Gastroesophageal sphincter (tissue), 4 donors: ENCODE measurements around the gene ZP1. TPM values are rescaled to one million over a fixed set of nuclear protein-coding genes. Genes with fewer than 3 reads are reported as not detected.
A peak's percentile ranks its signal among the peaks of the same experiment; 100 is the strongest.
"Not testable (repeated sequence)": the region's sequence is repeated elsewhere in the genome, so short reads cannot be mapped to it uniquely, and the experiment has no call there.

ENCODE experiments used
- ATAC-seq: fragments of 150-250 bp; one replicate; pipeline ENCODE4 v1.9.1; 2016; ENCODE audit warnings: mild to moderate bottlenecking, moderate library complexity
- H3K27ac ChIP-seq, 4 donors: fragments of 200-600 bp; sonication (generic) in 3 of 4; 1 replicate in 3 of 4; 2 replicates in 1 of 4; pipeline ENCODE4 v1.5.1; 2016 to 2019
- H3K27me3 ChIP-seq: fragments of 200-600 bp; sonication (generic); one replicate; pipeline ENCODE4 v1.5.1; 2019
- H3K36me3 ChIP-seq, 2 donors: fragments of 200-600 bp; sonication (generic); one replicate each; pipeline ENCODE4 v1.5.1; 2019; ENCODE audit warnings: control low read depth in 1 of 2
- H3K4me1 ChIP-seq, 3 donors: fragments of 200-600 bp; sonication (generic); 1 replicate in 2 of 3; 2 replicates in 1 of 3; pipeline ENCODE4 v1.5.1; 2016 to 2019; ENCODE audit warnings: control low read depth in 2 of 3
- H3K4me3 ChIP-seq, 2 donors: fragments of 200-600 bp; sonication (generic); one replicate each; pipeline ENCODE4 v1.5.1; 2019; ENCODE audit warnings: mild to moderate bottlenecking in 1 of 2, moderate library complexity in 1 of 2
- H3K9me3 ChIP-seq, 3 donors: fragments of 200-600 bp; sonication (generic); one replicate each; pipeline ENCODE4 v1.5.1; 2017 to 2019; ENCODE audit warnings: control low read depth in 2 of 3
- EP300 ChIP-seq: sonication (generic); formaldehyde crosslinking; IDR thresholded peaks from one replicate; pipeline ENCODE4 v1.6.1; 2017; ENCODE audit warnings: antibody characterized with exemption, mild to moderate bottlenecking
- POLR2A ChIP-seq, 2 donors: fragments of 450-650 bp; IDR thresholded peaks; one replicate each; pipeline ENCODE4 v1.6.1; 2017; ENCODE audit warnings: antibody characterized with exemption in 2 of 2, mild to moderate bottlenecking in 2 of 2, moderate library complexity in 1 of 2
- POLR2AphosphoS5 ChIP-seq: sonication (generic); formaldehyde crosslinking; IDR thresholded peaks from one replicate; pipeline ENCODE4 v1.6.1; 2017; ENCODE audit warnings: antibody characterized with exemption
- whole genome bisulfite sequencing, 2 donors: methylation state at CpG; one replicate each; pipeline ENCODE4 v1.1.5; 2018; ENCODE audit warnings: low coverage in 1 of 2; 5-methylcytosine and 5-hydroxymethylcytosine counted together
- total RNA-seq, 4 donors: library from RNA; depleted of rRNA; stranded (reverse); fragments of >200 nt; gene quantifications; one replicate each; pipeline ENCODE4 v1.1.0, GENCODE V29; 2016
- TF ChIP-seq, protein P1 (sequence below), 4 experiments: fragments of 200-600 bp in 2 of 4; fragments of 450-650 bp in 2 of 4; sonication (generic) in 1 of 4; IDR thresholded peaks; one replicate each; pipeline ENCODE4 v1.5.1; 2017 to 2019; ENCODE audit warnings: antibody characterized with exemption in 4 of 4, mild to moderate bottlenecking in 2 of 4, moderate library complexity in 2 of 4

ZP1 gene
- total RNA-seq, 4 donors from 2014 or later: not detected

GRCh38 chr11:60905047-60905446 lies 37.7 kb downstream of the ZP1 start:
- Histone ChIP-seq H3K36me3 (peaks cover 0 to 37% of the 10 kb centered on the region in 2 donors), H3K4me1 (peaks cover 3 to 39% (median 10%) of the 10 kb centered on the region in 3 donors), H3K9me3 (no peaks in the 10 kb centered on the region), H3K4me3 (peak overlapping the region; percentile 85 to 93), H3K27me3 (no peaks in the 10 kb centered on the region), H3K27ac (peak overlapping the region in 3 of 4 donors; percentile 93 to 96 (median 96))
- 37 to 46% methylated on average over 4 to 6 of the region's 6 CpGs for WGBS, 2 donors
- no peak for ATAC-seq
- TF ChIP-seq POLR2A (IDR thresholded peaks at IDR 0.05): no peak
- no peak for TF ChIP-seq POLR2AphosphoS5
- TF ChIP-seq, protein P1, sequence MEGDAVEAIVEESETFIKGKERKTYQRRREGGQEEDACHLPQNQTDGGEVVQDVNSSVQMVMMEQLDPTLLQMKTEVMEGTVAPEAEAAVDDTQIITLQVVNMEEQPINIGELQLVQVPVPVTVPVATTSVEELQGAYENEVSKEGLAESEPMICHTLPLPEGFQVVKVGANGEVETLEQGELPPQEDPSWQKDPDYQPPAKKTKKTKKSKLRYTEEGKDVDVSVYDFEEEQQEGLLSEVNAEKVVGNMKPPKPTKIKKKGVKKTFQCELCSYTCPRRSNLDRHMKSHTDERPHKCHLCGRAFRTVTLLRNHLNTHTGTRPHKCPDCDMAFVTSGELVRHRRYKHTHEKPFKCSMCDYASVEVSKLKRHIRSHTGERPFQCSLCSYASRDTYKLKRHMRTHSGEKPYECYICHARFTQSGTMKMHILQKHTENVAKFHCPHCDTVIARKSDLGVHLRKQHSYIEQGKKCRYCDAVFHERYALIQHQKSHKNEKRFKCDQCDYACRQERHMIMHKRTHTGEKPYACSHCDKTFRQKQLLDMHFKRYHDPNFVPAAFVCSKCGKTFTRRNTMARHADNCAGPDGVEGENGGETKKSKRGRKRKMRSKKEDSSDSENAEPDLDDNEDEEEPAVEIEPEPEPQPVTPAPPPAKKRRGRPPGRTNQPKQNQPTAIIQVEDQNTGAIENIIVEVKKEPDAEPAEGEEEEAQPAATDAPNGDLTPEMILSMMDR (IDR thresholded peaks at IDR 0.05): no peak
- TF ChIP-seq EP300: no peak

GRCh38 chr11:60905551-60906113 lies 38.3 kb downstream of the ZP1 start:
- Histone ChIP-seq H3K4me1 (peaks cover 3 to 39% (median 10%) of the 10 kb centered on the region in 3 donors), H3K27ac (peak overlapping the region; percentile 93 to 96 (median 96)), H3K9me3 (no peaks in the 10 kb centered on the region), H3K27me3 (no peaks in the 10 kb centered on the region), H3K4me3 (peak overlapping the region; percentile 85 to 93), H3K36me3 (peaks cover 0 to 31% of the 10 kb centered on the region in 2 donors)
- 13 to 20% methylated on average over 7 to 8 of the region's 16 CpGs for WGBS, 2 donors
- no peak for TF ChIP-seq EP300
- TF ChIP-seq POLR2AphosphoS5: peak; percentile 17
- TF ChIP-seq POLR2A (IDR thresholded peaks at IDR 0.05): no peak
- TF ChIP-seq, protein P1 (IDR thresholded peaks at IDR 0.05): no peak
- ATAC-seq: no peak

DNA sequence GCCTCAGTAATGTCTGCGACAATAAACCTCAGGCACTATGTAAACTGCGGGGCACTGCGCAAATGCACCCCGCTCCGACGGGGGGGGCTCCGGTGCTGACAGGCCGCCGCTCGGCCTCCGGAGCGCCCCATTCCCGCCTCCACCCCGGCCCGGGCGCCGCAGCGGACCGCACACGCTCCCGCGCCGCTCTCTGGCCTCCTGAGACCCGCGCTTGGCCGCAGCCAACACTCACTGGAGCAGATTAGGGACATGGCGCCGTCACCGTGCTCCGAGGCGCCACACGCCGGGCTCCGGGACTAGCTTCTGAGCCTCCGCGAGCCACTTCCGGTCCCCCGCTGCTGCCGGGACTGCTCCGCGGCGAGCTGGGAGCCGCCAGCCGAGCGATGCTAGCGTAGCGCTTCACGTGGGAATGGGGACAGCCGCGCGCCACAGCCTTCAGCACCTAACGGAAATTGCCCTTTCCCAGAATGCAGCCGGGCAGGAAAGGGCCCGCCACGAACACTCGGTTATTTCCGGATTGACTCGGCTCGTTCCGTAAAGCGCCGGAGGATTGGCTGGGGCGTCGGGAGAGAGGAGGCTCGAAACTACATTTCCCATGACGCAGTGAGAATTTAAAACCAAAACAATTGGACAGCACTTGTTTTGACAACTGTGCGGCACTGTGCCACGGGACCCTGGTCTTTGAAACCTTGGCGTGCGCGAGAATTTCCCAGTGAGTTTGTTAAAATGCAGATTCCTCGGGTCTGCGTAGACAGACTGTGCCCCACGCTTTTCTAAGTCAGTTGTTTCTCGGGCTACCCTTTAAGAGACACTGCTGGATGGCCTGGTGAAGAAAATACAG lies 39.0 kb downstream of the ZP1 start, which contains the start of gene PRPF19:
PRPF19 (minus strand) TSS at position 454 of the 841 bp plus-strand sequence; CDS start at position 251, 203 bp downstream.
- Histone ChIP-seq H3K9me3 (no peaks in the 10 kb centered on the region), H3K36me3 (peaks cover 0 to 24% of the 10 kb centered on the region in 2 donors), H3K27ac (peak within 1 kb of the TSS; percentile 93 to 96 (median 96)), H3K4me1 (peaks cover 3 to 39% (median 10%) of the 10 kb centered on the region in 3 donors), H3K27me3 (no peaks in the 10 kb centered on the region), H3K4me3 (peak within 1 kb of the TSS; percentile 85 to 93)
- WGBS, 2 donors: 0 to 1% methylated on average over 8 to 10 of the region's 75 CpGs
- ATAC-seq: peak; percentile 96
- TF ChIP-seq, protein P1 (IDR thresholded peaks at IDR 0.05): no peak
- TF ChIP-seq POLR2AphosphoS5: peak; percentile 83
- TF ChIP-seq EP300: no peak
- peak; percentile 62 to 70 for TF ChIP-seq POLR2A (IDR thresholded peaks at IDR 0.05)

- 45 to 73% methylated on average over 1 of the region's 1 CpG for WGBS, 2 donors
- H3K27ac ChIP-seq: no peak overlapping the region
- H3K4me1 ChIP-seq: peaks cover 3 to 42% (median 14%) of the 10 kb centered on the region in 3 donors
- no peaks in the 10 kb centered on the region for H3K27me3 ChIP-seq
- H3K36me3 ChIP-seq: no peaks in the 10 kb centered on the region
- TF ChIP-seq, protein P1 (IDR thresholded peaks at IDR 0.05): no peak
- TF ChIP-seq POLR2AphosphoS5 (no peak), EP300 (no peak), POLR2A (IDR thresholded peaks at IDR 0.05) (no peak)
- no peak overlapping the region for H3K4me3 ChIP-seq
- H3K9me3 ChIP-seq: no peaks in the 10 kb centered on the region
- no peak for ATAC-seq
Measured at GRCh38 chr11:60908803-60909202, 41.5 kb downstream of the ZP1 start.

DNA sequence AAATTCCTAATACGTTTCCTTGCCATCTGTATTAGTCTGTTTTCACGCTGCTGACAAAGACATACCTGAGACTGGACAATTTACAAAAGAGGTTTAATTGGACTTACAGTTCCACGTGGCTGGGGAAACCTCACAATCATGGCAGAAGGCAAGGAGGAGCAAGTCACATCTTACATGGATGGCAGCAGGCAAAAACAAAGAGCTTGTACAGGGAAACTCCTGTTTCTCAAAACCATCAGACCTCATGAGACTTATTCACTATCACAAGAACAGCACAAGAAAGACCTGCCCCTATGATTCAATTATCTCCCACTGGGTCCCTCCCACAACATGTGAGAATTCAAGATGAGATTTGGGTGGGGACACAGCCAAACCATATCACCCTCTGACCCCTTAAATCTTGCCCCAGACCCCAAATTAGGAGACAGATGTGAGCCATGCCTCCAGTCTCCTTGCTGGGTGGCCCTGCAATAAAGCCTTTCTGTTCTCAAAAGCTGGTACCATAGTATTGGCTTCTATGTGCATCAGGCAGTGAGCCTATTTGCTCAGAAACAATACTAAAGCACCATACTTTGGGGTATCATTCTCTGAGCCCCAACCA lies 42.4 kb downstream of the ZP1 start:
- WGBS, 2 donors: 47 to 54% methylated on average over 2 of the region's 3 CpGs
- not testable (repeated sequence) for H3K4me3 ChIP-seq, H3K36me3 ChIP-seq, ATAC-seq, H3K27ac ChIP-seq, H3K27me3 ChIP-seq, H3K9me3 ChIP-seq
- peaks cover 3 to 34% (median 9%) of the 10 kb centered on the region in 3 donors for H3K4me1 ChIP-seq
